KMS-11 (cell line): ENCODE results near the gene ANKRD13B.

Experiments used
- H2AFZ ChIP-seq: fragments of 200-600 bp; sonication (generic); 2 replicates; pipeline ENCODE4 v1.6.1; 2016; ENCODE audit warnings: antibody characterized with exemption, mixed run types, low read depth
- H3K27ac ChIP-seq: fragments of 200-600 bp; sonication (generic); 2 replicates; pipeline ENCODE4 v1.6.1; 2016; ENCODE audit warnings: mild to moderate bottlenecking, mixed run types
- H3K27me3 ChIP-seq: fragments of 200-600 bp; sonication (generic); 2 replicates; pipeline ENCODE4 v1.6.1; 2017; ENCODE audit warnings: mild to moderate bottlenecking, low read depth, mixed run types, moderate library complexity; ENCODE audit not compliant: insufficient read depth
- H3K36me3 ChIP-seq: fragments of 200-600 bp; sonication (generic); 2 replicates; pipeline ENCODE4 v1.6.1; 2017; ENCODE audit warnings: mild to moderate bottlenecking, mixed run types; ENCODE audit not compliant: insufficient read depth
- H3K4me1 ChIP-seq: fragments of 200-600 bp; sonication (generic); 2 replicates; pipeline ENCODE4 v1.6.1; 2016; ENCODE audit warnings: mild to moderate bottlenecking, low read depth, mixed run types; ENCODE audit not compliant: poor library complexity, severe bottlenecking
- H3K4me2 ChIP-seq: fragments of 200-600 bp; sonication (generic); 2 replicates; pipeline ENCODE4 v1.7.0; 2016; ENCODE audit warnings: mild to moderate bottlenecking, mixed run types
- H3K4me3 ChIP-seq: fragments of 200-600 bp; sonication (generic); IDR thresholded peaks from 2 replicates; pipeline ENCODE4 v1.6.1; 2017; ENCODE audit warnings: low read depth, low read length, mixed read lengths; ENCODE audit not compliant: insufficient read depth
- H3K79me2 ChIP-seq: fragments of 200-600 bp; sonication (generic); 2 replicates; pipeline ENCODE4 v1.6.1; 2016; ENCODE audit warnings: low read depth, mixed run types; ENCODE audit not compliant: insufficient read depth
- H3K9ac ChIP-seq: fragments of 200-600 bp; sonication (generic); 2 replicates; pipeline ENCODE4 v1.6.1; 2016; ENCODE audit warnings: mild to moderate bottlenecking, mixed run types
- H4K20me1 ChIP-seq: fragments of 200-600 bp; sonication (generic); 2 replicates; pipeline ENCODE4 v1.6.1; 2016; ENCODE audit warnings: mild to moderate bottlenecking, mixed run types; ENCODE audit not compliant: insufficient read depth
- CTCF ChIP-seq: fragments of 200-600 bp; sonication (generic); conservative IDR thresholded peaks from 2 replicates; pipeline ENCODE4 v1.6.1; 2017; ENCODE audit warnings: low read depth, mild to moderate bottlenecking, antibody characterized with exemption, low read length, moderate library complexity, mixed read lengths

ANKRD13B gene

DNA sequence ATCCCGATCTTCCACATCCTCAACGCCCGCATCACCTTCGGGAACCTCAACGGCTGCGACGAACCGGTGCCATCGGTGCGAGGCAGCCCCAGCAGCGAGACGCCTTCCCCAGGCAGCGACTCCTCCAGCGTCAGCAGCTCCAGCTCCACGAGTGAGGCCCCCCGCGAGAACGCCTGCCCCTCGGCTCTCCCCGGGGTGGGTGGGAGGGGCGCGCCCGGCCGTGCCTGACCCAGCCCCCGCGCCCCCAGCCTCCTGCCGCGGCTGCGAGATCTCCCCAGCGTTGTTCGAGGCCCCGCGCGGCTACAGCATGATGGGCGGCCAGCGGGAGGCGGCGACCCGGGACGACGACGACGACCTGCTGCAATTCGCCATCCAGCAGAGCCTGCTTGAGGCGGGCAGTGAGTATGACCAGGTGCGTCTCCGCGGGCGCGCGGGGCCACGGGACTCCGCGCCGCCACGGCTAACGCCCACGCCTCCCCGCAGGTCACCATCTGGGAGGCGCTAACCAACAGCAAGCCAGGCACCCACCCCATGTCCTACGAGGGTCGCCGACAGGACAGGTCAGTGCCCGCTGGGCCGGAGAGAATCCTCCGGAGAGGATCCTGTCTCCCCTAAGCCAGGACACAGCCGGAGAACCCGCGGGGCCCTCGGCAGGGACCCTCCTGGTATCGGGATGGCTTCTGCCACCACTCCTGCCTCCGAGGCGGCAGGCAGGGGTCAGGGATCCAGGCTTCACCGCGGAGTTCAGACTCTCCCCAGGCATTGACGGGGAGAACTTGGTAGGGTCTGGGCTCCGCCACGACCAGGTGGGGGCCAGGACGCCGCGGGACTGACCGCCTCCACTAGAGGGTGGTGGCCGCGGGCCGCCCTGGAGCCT, 19.7 kb downstream of the ANKRD13B start:
- Histone ChIP-seq H4K20me1 (no peaks in the 10 kb centered on the region), H3K9ac (peak overlapping the region; percentile 16; the same call in 1 of the 2 replicates), H3K27ac (no peak overlapping the region), H3K27me3 (peaks cover 13% of the 10 kb centered on the region; the same call in 1 of the 2 replicates), H3K4me2 (peak overlapping the region; percentile 79), H3K79me2 (no peaks in the 10 kb centered on the region), H2AFZ (peak overlapping the region; percentile 93; the same call in 1 of the 2 replicates), H3K36me3 (no peaks in the 10 kb centered on the region), H3K4me1 (peaks cover 33% of the 10 kb centered on the region), H3K4me3 (no peak overlapping the region)
- TF ChIP-seq CTCF, result no peak

DNA sequence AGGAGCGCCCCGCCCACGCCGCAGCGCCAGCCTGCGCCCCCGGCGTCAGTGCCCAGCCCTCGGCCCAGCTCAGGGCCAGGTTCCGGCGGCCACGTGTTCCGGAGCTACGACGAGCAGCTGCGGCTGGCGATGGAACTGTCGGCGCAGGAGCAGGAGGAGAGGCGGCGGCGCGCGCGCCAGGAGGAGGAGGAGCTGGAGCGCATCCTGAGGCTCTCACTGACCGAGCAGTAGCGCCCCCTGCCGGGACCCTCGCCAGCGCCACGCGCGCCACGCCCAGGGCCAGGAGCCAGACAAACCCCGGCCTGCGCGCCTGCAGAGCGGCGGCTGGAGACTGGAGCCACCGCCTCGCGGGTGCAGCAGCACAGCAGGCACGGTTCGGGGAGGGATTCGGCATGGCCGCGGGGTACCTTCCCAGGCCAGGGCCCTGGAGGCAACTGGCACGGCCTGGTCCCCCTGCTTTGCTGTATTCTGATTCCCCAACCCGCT, 20.5 kb downstream of the ANKRD13B start:
- Histone ChIP-seq H2AFZ (peak overlapping the region; percentile 93; the same call in 1 of the 2 replicates), H3K4me2 (peak overlapping the region; percentile 79), H3K79me2 (no peaks in the 10 kb centered on the region), H3K27me3 (peaks cover 13% of the 10 kb centered on the region; the same call in 1 of the 2 replicates), H3K9ac (peak overlapping the region; percentile 16; the same call in 1 of the 2 replicates), H3K27ac (no peak overlapping the region), H3K36me3 (no peaks in the 10 kb centered on the region), H4K20me1 (no peaks in the 10 kb centered on the region), H3K4me1 (peaks cover 35% of the 10 kb centered on the region), H3K4me3 (no peak overlapping the region)
- TF ChIP-seq CTCF, result peak; percentile 86

GRCh38 chr17:29613856-29614255, 20.9 kb downstream of the ANKRD13B start:
- no peak overlapping the region for H3K27ac ChIP-seq
- no peak overlapping the region for H3K4me3 ChIP-seq
- peak overlapping the region; percentile 79 for H3K4me2 ChIP-seq
- H3K36me3 ChIP-seq, result no peaks in the 10 kb centered on the region
- H3K27me3 ChIP-seq, result peaks cover 13% of the 10 kb centered on the region; the same call in 1 of the 2 replicates
- no peaks in the 10 kb centered on the region for H3K79me2 ChIP-seq
- H3K4me1 ChIP-seq, result peaks cover 36% of the 10 kb centered on the region
- peak overlapping the region; percentile 7; the same call in 1 of the 2 replicates for H3K9ac ChIP-seq
- no peak for TF ChIP-seq CTCF
- peak overlapping the region; percentile 93; the same call in 1 of the 2 replicates for H2AFZ ChIP-seq
- H4K20me1 ChIP-seq, result no peaks in the 10 kb centered on the region

GRCh38 chr17:29614349-29615047, 21.6 kb downstream of the ANKRD13B start:
- Histone ChIP-seq H3K4me1 (peaks cover 43% of the 10 kb centered on the region), H3K36me3 (no peaks in the 10 kb centered on the region), H3K4me3 (no peak overlapping the region), H3K4me2 (peak overlapping the region; percentile 79), H4K20me1 (no peaks in the 10 kb centered on the region), H3K9ac (no peak overlapping the region), H3K79me2 (no peaks in the 10 kb centered on the region), H3K27me3 (peaks cover 13% of the 10 kb centered on the region; the same call in 1 of the 2 replicates), H2AFZ (peak overlapping the region; percentile 70), H3K27ac (no peak overlapping the region)
- 0 out of 2 replicates have a peak, but pooled peaks have one; percentile 5 for TF ChIP-seq CTCF
